Inflammatory macrophage treated with lipopolysaccharide for 1 hour (primary cell): ENCODE measurements around the gene HHIPL1.
"Not testable (repeated sequence)": the region's sequence is repeated elsewhere in the genome, so short reads cannot be mapped to it uniquely, and the experiment has no call there.

Experiments
- DNase-seq, 2 donors: peaks; one replicate each; pipeline ENCODE4 v3.0.0-alpha.2; 2020 to 2022

Gene HHIPL1

GRCh38 chr14:99636487-99636886, 8.4 kb upstream of the HHIPL1 start:
- no peak for DNase-seq

- no peak for DNase-seq
Measured at GRCh38 chr14:99637624-99638023, 7.3 kb upstream of the HHIPL1 start.

- DNase-seq, result not testable (repeated sequence)
Measured at GRCh38 chr14:99642771-99643170, 2.2 kb upstream of the HHIPL1 start.

- DNase-seq, result no peak
Measured at GRCh38 chr14:99643343-99643742, 1.6 kb upstream of the HHIPL1 start.

- DNase-seq, result no peak
Measured at GRCh38 chr14:99644035-99644587, 818 bp upstream of the HHIPL1 start.

GRCh38 chr14:99645545-99646505, 896 bp downstream of the HHIPL1 start:
- no peak for DNase-seq

GRCh38 chr14:99647411-99647810, 2.5 kb downstream of the HHIPL1 start:
- DNase-seq, result no peak

GRCh38 chr14:99648027-99648784, 3.3 kb downstream of the HHIPL1 start:
- no peak for DNase-seq

- DNase-seq, result no peak
Measured at GRCh38 chr14:99649219-99649618, 4.3 kb downstream of the HHIPL1 start.

- DNase-seq, result no peak
Measured at GRCh38 chr14:99649643-99650042, 4.7 kb downstream of the HHIPL1 start.

- no peak for DNase-seq
Measured at GRCh38 chr14:99650189-99650588, 5.3 kb downstream of the HHIPL1 start.

GRCh38 chr14:99651953-99652746, 7.2 kb downstream of the HHIPL1 start:
- DNase-seq, result no peak

GRCh38 chr14:99654235-99654985, 9.5 kb downstream of the HHIPL1 start:
- DNase-seq, result no peak

- no peak for DNase-seq
Measured at GRCh38 chr14:99655521-99655920, 10.6 kb downstream of the HHIPL1 start.

GRCh38 chr14:99656171-99656570, 11.2 kb downstream of the HHIPL1 start:
- DNase-seq, result no peak

GRCh38 chr14:99657645-99658155, 12.8 kb downstream of the HHIPL1 start:
- no peak for DNase-seq

GRCh38 chr14:99658218-99658845, 13.4 kb downstream of the HHIPL1 start:
- no peak for DNase-seq

GRCh38 chr14:99659333-99659741, 14.4 kb downstream of the HHIPL1 start:
- no peak for DNase-seq

GRCh38 chr14:99660006-99660566, 15.2 kb downstream of the HHIPL1 start:
- DNase-seq, result no peak

- no peak for DNase-seq
Measured at GRCh38 chr14:99660794-99661193, 15.9 kb downstream of the HHIPL1 start.

- DNase-seq, result not testable (repeated sequence)
Measured at GRCh38 chr14:99661206-99661605, 16.3 kb downstream of the HHIPL1 start.
